Heart right ventricle (tissue), 16 donors: ENCODE data around the gene MORC4. TPM values are rescaled to one million over a fixed set of nuclear protein-coding genes. Genes with fewer than 3 reads are reported as not detected.

Source experiments
- ATAC-seq, 8 donors: fragments of 200-7000 bp; cut with Tn5 transposase; one replicate each; pipeline ENCODE4 v1.9.1; 2020; ENCODE audit warnings: mild to moderate bottlenecking in 8 of 8, moderate library complexity in 8 of 8, moderate number of reproducible peaks in 1 of 8
- DNase-seq, 2 donors: peaks; one replicate each; pipeline ENCODE4 v3.0.0-alpha.2; 2020
- H3K27ac ChIP-seq, 10 donors: fragments of 200-600 bp; sonication (generic) in 2 of 10; one replicate each; pipeline versions ENCODE4 v1.5.0 to v1.8.0; 2020 to 2022; ENCODE audit warnings: mild to moderate bottlenecking in 3 of 10
- H3K27me3 ChIP-seq, 7 donors: fragments of 200-600 bp; one replicate each; pipeline ENCODE4 v1.8.0; 2021 to 2022; ENCODE audit warnings: mild to moderate bottlenecking in 2 of 7
- H3K36me3 ChIP-seq, 9 donors: fragments of 200-600 bp; sonication (generic) in 1 of 9; one replicate each; pipeline versions ENCODE4 v1.5.0 to v1.8.0; 2020 to 2022; ENCODE audit warnings: mild to moderate bottlenecking in 2 of 9
- H3K4me1 ChIP-seq, 9 donors: fragments of 200-600 bp; sonication (generic) in 1 of 9; one replicate each; pipeline versions ENCODE4 v1.5.0 to v1.8.0; 2020 to 2022; ENCODE audit warnings: mild to moderate bottlenecking in 4 of 9
- H3K4me3 ChIP-seq, 10 donors: fragments of 200-600 bp; sonication (generic) in 2 of 10; one replicate each; pipeline versions ENCODE4 v1.5.0 to v1.8.0; 2020 to 2022; ENCODE audit warnings: mild to moderate bottlenecking in 7 of 10, moderate library complexity in 2 of 10
- H3K9me3 ChIP-seq, 11 donors: fragments of 200-600 bp in 10 of 11; sonication (generic) in 2 of 11; one replicate each; pipeline versions ENCODE4 v1.5.0 to v1.8.0; 2013 to 2022; ENCODE audit warnings: mild to moderate bottlenecking in 2 of 11, control low read depth in 1 of 11, moderate library complexity in 1 of 11
- CTCF ChIP-seq, 9 donors: fragments of 200-600 bp; sonication (generic) in 2 of 9; IDR thresholded peaks; one replicate each; pipeline versions ENCODE4 v1.5.0 to v1.8.0; 2021 to 2022; ENCODE audit warnings: antibody characterized with exemption in 9 of 9, mild to moderate bottlenecking in 5 of 9, moderate library complexity in 1 of 9
- WGBS, 2 donors: extraction: QIAGEN DNeasy Blood & Tissue Kit; methylation state at CpG; one replicate each; pipeline ENCODE4 v1.1.7; 2013; ENCODE audit warnings: inconsistent platforms in 1 of 2; 5-methylcytosine and 5-hydroxymethylcytosine counted together
- intact Hi-C, 10 donors: fragments of 100-400 bp; cut with DNase I; formaldehyde crosslinking; loops; one replicate each; pipeline versions ENCODE4 v1.11.1 to v1.14.2; 2022
- polyA plus RNA-seq, 2 donors: library from polyadenylated mRNA; stranded (reverse); fragments of 200-250 nt; gene quantifications; one replicate each; pipeline ENCODE4 v1.2.3, GENCODE V29; 2013
- total RNA-seq, 10 donors: library from RNA; stranded (reverse); fragmentation: NEBNext Ultra II Directional in 3 of 10; extraction: Animal tissue kit (Norgen Biotek cat#: 25700) in 3 of 10; gene quantifications; one replicate each; pipeline versions ENCODE4 v1.2.1 to v1.2.4, GENCODE V29; 2021 to 2023
- donor health status: Arrhythmogenic right ventricular cardiomyopathy.
- donor health status: ischemic (EF 13 %, LVEDD 7.1; RV severe dilation, severe dysfunction).
- donor health status: healthy with polysubstance abuse.
- donor health status: DM: no; HTN: yes; CAD: no.
- donor health status: DM: no; HTN: no; CAD: no.
- donor health status: ischemic (EF 25% LVEDD 6.9; RV normal size, moderate dysfunction).
- donor health status: ischemic (EF 25% LVEDD 5.7; RV mildly dilated, moderate dysfunction).
- donor health status: healthy.
- donor health status: DM: yes; HTN: yes; CAD: no.
- donor health status: Ischemic cardiomyopathy.
- donor health status: ischemic (EF 35%, LVEDD 5.7; RV mildly dilated, moderate dysfunction).
- donor health status: nonischemic (EF 11% LVEDD 7.7; RV severe dilation, severe dysfunction).
- donor health status: DM: yes; HTN: yes; CAD: no.
- donor health status: PGD.
- donor health status: ischemic (EF 29% LVEDD 5.4; RV normal size, mild dysfunction).
- donor health status: nonischemic (EF 23%, LVEDD 6.1; RV moderate dilation, normal function).

The MORC4 gene
- total and polyA plus RNA-seq, 12 donors, result 2.2 to 3.5 (median 2.7) TPM

- peaks cover 0 to 40% (median 0%) of the 10 kb centered on the region in 7 donors for H3K27me3 ChIP-seq
- DNase-seq (no peak), ATAC-seq (no peak)
- no peak within 1 kb of the TSS for H3K4me3 ChIP-seq
- intact Hi-C loops, result no loop called here
- H3K36me3 ChIP-seq, result no peaks in the 10 kb centered on the region
- no peak for TF ChIP-seq CTCF (IDR thresholded peaks at IDR 0.05)
- H3K27ac ChIP-seq, result no peak within 1 kb of the TSS
- 44 to 60% methylated on average over 2 of the region's 2 CpGs for WGBS, 2 donors
- peaks cover 0 to 8% (median 0%) of the 10 kb centered on the region in 9 donors for H3K4me1 ChIP-seq
- no peaks in the 10 kb centered on the region for H3K9me3 ChIP-seq
Measured at GRCh38 chrX:106919932-106920452, 80.0 kb downstream of the MORC4 start, which contains the start of gene CLDN2. Gene CLDN2 (plus strand): TSS chrX:106920402. CDS start chrX:106928229, 7,827 bp downstream.

GRCh38 chrX:106917830-106918500 lies 82.0 kb downstream of the MORC4 start:
- no peak for ATAC-seq
- Histone ChIP-seq H3K36me3 (no peaks in the 10 kb centered on the region), H3K9me3 (no peaks in the 10 kb centered on the region), H3K4me3 (no peak overlapping the region), H3K27me3 (peaks cover 0 to 54% (median 0%) of the 10 kb centered on the region in 7 donors), H3K27ac (no peak overlapping the region), H3K4me1 (peaks cover 0 to 8% (median 0%) of the 10 kb centered on the region in 9 donors)
- no peak for TF ChIP-seq CTCF (IDR thresholded peaks at IDR 0.05)
- 54 to 61% methylated on average over 6 of the region's 6 CpGs for WGBS, 2 donors
- intact Hi-C loops, result no loop called here
- DNase-seq, result no peak

- Histone ChIP-seq H3K27ac (no peak overlapping the region), H3K36me3 (no peaks in the 10 kb centered on the region), H3K9me3 (no peaks in the 10 kb centered on the region), H3K27me3 (peaks cover 0 to 56% (median 0%) of the 10 kb centered on the region in 7 donors), H3K4me1 (peaks cover 0 to 6% (median 0%) of the 10 kb centered on the region in 9 donors), H3K4me3 (no peak overlapping the region)
- intact Hi-C loops, result no loop called here
- DNase-seq (no peak), ATAC-seq (no peak)
- 79 to 80% methylated on average over 2 of the region's 2 CpGs for WGBS, 2 donors
- TF ChIP-seq CTCF (IDR thresholded peaks at IDR 0.05), result no peak
Measured at GRCh38 chrX:106912864-106913263, 87.1 kb downstream of the MORC4 start.

GRCh38 chrX:106906361-106906760 lies 93.7 kb downstream of the MORC4 start:
- Histone ChIP-seq H3K27me3 (peaks cover 0 to 8% (median 0%) of the 10 kb centered on the region in 7 donors), H3K4me3 (no peak overlapping the region), H3K36me3 (no peaks in the 10 kb centered on the region), H3K9me3 (no peaks in the 10 kb centered on the region), H3K27ac (no peak overlapping the region), H3K4me1 (no peaks in the 10 kb centered on the region)
- 44 to 46% methylated on average over 5 to 6 of the region's 6 CpGs for WGBS, 2 donors
- no peak for TF ChIP-seq CTCF (IDR thresholded peaks at IDR 0.05)
- no peak for ATAC-seq
- intact Hi-C loops, result no loop called here
- DNase-seq, result no peak
